ENCODE data around the gene PLTP.
"Not testable (repeated sequence)": the region's sequence is repeated elsewhere in the genome, so short reads cannot be mapped to it uniquely, and the experiment has no call there.

The PLTP gene

DNA sequence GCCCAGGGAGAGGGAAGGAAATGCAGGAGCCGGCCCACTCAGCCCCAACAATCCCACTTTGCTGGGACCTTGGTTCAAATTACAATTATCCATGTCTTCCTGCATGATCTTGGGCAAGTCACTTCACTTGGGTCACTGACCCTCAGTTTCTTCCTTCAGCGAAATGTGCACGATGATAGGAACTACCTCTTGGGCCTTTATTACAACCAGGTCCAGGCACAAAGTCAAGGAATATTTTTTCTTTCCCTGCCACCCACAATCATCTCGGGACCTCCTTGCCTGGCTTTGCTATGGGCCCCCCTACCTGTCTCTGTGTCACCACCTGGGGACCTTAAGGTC, 358 bp upstream of the PLTP start:
- Histone ChIP-seq H3K4me2 (ENCODE audit: low read length) (peak overlapping the region; percentile 78), H3K36me3 (ENCODE audit: insufficient read depth, low read length) (no peaks in the 10 kb centered on the region), H3K4me3 (ENCODE audit: low read length) (peak overlapping the region; percentile 61), H3K27me3 (ENCODE audit: control insufficient read depth, insufficient read depth, low read length) (no peaks in the 10 kb centered on the region), H3K9me3 (replicated peaks; ENCODE audit: low read length) (no peaks in the 10 kb centered on the region), H3K4me1 (ENCODE audit: control insufficient read depth, insufficient read depth, low read length) (peaks cover 19% of the 10 kb centered on the region), H3K9ac (ENCODE audit: low read depth, low read length) (peak overlapping the region; percentile 37)

DNA sequence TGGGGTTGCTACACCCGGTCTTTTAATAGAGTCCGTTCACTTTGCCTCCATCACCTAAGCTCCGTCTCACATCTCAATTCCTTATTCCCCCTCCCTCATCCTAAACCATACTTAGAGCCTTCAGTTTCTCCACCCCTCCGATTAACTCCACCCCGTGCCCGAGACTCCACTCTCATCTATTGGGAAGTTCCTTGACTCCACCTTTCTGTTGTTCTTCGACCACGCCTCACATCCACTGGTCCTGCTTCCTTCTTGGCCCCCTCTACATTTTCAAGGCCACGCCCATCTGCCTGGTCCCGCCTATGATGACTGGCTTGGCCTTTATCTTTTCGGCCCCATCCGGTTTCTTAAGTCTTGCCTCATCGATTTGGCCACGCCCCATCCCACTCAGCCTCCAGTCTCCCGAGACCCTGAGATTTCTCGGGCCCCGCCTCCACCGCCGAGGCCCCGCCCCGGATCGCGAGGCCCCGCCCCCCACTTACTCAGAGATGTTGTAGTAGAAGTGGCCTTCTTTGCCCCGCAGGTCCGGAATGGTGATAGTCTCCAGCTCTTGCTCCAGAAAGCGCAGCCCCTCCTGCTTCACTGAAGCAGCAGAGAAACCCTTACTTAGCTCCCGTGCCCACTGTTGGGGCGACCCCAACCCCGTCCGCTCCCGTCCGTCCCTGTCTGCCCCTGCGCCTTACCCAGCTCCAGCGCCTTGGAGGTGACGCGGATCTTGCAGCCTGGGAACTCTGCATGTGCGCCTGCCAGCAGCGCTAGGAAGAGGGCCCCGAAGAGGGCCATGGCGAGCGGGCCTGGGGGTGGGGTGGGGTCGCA, 1.1 kb downstream of the PLTP start:
- peak overlapping the region; percentile 61 for H3K4me3 ChIP-seq (ENCODE audit: low read length)
- H3K4me2 ChIP-seq (ENCODE audit: low read length), result peak overlapping the region; percentile 78
- H3K27me3 ChIP-seq (ENCODE audit: control insufficient read depth, insufficient read depth, low read length), result no peaks in the 10 kb centered on the region
- H3K36me3 ChIP-seq (ENCODE audit: insufficient read depth, low read length), result no peaks in the 10 kb centered on the region
- no peak overlapping the region for H3K9ac ChIP-seq (ENCODE audit: low read depth, low read length)
- H3K4me1 ChIP-seq (ENCODE audit: control insufficient read depth, insufficient read depth, low read length), result peaks cover 20% of the 10 kb centered on the region
- H3K9me3 ChIP-seq (replicated peaks; ENCODE audit: low read length), result no peaks in the 10 kb centered on the region

DNA sequence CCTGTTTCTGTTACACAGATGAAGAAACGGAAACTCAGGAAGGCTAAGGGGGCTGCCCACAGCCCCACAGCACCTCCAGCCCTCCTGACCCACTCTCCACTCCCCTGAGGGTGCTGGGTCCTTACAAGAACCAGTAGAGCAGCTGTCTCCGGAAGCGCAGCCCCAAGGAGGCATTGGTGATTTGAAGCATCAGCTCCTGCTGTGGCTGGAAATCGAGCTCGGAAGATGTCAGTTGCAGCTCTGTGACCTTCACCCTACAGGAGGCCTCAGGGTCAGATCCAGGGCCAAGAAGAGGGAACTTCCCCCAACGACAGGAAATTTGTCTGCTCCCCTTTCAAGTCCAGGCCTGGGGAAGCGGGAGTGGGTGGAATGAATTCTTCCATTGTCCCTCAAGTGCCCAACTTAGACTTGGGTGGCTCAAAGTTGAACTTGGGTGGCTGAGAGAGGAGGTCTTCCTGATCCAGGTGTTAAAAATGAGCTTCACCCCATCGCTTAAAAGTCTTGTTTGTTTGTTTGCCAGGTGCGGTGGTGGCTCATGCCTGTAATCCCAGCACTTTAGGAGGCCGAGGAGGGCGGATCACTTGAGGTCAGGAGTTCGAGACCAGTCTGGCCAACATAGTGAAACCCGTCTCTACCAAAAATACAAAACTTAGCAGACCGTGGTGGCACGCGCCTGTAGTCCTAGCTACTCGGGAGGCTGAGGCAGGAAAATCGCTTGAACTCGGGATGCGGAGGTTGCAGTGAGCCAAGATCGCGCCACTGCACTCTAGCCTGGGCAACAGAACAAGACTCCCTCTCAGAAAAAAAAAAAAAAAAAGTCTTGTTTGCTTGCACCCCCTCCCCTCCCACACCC, 1.9 kb downstream of the PLTP start:
- Histone ChIP-seq H3K9me3 (replicated peaks; ENCODE audit: low read length) (no peaks in the 10 kb centered on the region), H3K36me3 (ENCODE audit: insufficient read depth, low read length) (no peaks in the 10 kb centered on the region), H3K9ac (ENCODE audit: low read depth, low read length) (no peak overlapping the region), H3K4me3 (ENCODE audit: low read length) (peak overlapping the region; percentile 21), H3K4me2 (ENCODE audit: low read length) (peak overlapping the region; percentile 54), H3K27me3 (ENCODE audit: control insufficient read depth, insufficient read depth, low read length) (no peaks in the 10 kb centered on the region), H3K4me1 (ENCODE audit: control insufficient read depth, insufficient read depth, low read length) (peaks cover 22% of the 10 kb centered on the region)

DNA sequence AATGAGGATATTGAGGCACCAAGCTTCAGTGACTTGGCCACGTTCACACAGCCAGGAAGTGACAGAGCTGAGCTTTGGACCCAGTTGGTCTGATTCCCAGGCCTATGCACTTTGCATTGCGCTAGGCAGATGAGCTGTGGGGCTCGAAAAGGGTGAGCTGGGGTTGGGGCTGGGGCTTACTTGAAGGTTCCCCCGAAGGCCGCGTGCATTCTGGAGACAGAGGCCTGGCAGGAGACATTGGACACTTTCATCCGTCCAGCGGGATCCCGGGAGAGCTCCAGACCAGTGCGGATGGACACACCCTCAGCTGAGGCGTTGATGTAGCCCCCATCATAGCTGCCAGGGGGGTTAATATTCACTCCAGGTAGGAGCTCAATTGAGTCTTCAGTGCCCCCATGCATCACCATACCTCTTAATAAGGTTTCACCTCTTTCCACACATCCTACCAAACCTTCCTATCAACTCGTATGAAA, 2.6 kb downstream of the PLTP start:
- Histone ChIP-seq H3K27me3 (ENCODE audit: control insufficient read depth, insufficient read depth, low read length) (no peaks in the 10 kb centered on the region), H3K4me2 (ENCODE audit: low read length) (no peak overlapping the region), H3K36me3 (ENCODE audit: insufficient read depth, low read length) (no peaks in the 10 kb centered on the region), H3K9ac (ENCODE audit: low read depth, low read length) (no peak overlapping the region), H3K4me3 (ENCODE audit: low read length) (no peak overlapping the region), H3K9me3 (replicated peaks; ENCODE audit: low read length) (no peaks in the 10 kb centered on the region), H3K4me1 (ENCODE audit: control insufficient read depth, insufficient read depth, low read length) (peaks cover 22% of the 10 kb centered on the region)

DNA sequence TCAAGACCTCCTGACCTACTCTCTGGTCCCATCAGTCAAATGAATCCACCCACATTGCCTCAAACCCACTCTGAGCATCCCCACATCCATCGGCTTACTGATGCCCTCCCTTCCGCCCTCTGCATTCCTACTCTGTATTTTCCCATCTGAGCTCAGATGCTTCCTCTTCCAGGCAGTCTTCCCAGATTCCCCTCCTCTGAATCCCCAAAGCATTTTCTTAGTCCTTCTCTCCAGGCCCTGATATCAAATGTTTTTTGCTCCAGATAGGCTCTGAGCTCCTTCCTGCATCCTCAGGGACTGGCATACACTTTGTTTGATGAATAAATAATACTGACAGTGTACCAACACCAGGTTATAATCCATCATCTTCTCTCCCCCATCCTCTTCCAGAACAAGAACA, 3.9 kb downstream of the PLTP start:
- Histone ChIP-seq H3K9me3 (replicated peaks; ENCODE audit: low read length) (no peaks in the 10 kb centered on the region), H3K36me3 (ENCODE audit: insufficient read depth, low read length) (no peaks in the 10 kb centered on the region), H3K4me3 (ENCODE audit: low read length) (no peak overlapping the region), H3K27me3 (ENCODE audit: control insufficient read depth, insufficient read depth, low read length) (no peaks in the 10 kb centered on the region), H3K4me2 (ENCODE audit: low read length) (no peak overlapping the region), H3K9ac (ENCODE audit: low read depth, low read length) (no peak overlapping the region), H3K4me1 (ENCODE audit: control insufficient read depth, insufficient read depth, low read length) (peaks cover 22% of the 10 kb centered on the region)

DNA sequence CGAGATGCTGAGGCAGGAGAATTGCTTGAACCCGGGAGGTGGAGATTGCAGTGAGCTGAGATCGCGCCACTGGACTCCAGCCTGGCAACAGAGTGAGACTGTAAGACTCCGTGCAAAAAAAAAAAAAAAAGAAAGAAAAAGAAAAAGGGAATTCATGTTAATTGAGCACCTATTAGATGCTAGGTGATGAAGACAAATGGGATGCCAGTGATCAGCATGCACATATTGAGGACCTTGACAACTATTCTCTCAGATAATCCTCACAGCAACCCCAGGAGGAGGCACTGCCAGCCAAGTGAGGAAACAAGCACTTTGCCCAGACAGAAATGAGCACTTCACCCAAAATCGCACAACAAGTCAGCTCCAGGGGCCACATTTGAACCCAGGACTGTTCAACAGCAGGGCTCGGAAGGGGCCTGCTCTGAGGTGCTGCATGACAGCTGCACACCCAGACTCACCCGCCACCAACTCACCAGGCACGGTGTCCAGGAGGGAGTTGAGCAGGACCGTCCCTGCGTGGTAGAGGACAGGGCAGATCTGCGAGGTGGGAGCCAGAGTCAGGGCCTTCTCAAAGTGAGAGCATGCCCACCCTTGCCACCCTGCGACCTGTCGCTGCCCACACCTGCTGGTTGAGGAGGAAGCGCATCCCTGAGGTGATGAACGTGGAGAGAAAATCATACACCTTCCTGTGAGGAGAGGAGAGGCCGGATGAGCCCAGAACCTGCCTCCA, 4.6 kb downstream of the PLTP start:
- no peak overlapping the region for H3K4me3 ChIP-seq (ENCODE audit: low read length)
- H3K9ac ChIP-seq (ENCODE audit: low read depth, low read length), result no peak overlapping the region
- no peaks in the 10 kb centered on the region for H3K9me3 ChIP-seq (replicated peaks; ENCODE audit: low read length)
- H3K4me1 ChIP-seq (ENCODE audit: control insufficient read depth, insufficient read depth, low read length), result peaks cover 20% of the 10 kb centered on the region
- no peaks in the 10 kb centered on the region for H3K27me3 ChIP-seq (ENCODE audit: control insufficient read depth, insufficient read depth, low read length)
- H3K4me2 ChIP-seq (ENCODE audit: low read length), result no peak overlapping the region
- no peaks in the 10 kb centered on the region for H3K36me3 ChIP-seq (ENCODE audit: insufficient read depth, low read length)

DNA sequence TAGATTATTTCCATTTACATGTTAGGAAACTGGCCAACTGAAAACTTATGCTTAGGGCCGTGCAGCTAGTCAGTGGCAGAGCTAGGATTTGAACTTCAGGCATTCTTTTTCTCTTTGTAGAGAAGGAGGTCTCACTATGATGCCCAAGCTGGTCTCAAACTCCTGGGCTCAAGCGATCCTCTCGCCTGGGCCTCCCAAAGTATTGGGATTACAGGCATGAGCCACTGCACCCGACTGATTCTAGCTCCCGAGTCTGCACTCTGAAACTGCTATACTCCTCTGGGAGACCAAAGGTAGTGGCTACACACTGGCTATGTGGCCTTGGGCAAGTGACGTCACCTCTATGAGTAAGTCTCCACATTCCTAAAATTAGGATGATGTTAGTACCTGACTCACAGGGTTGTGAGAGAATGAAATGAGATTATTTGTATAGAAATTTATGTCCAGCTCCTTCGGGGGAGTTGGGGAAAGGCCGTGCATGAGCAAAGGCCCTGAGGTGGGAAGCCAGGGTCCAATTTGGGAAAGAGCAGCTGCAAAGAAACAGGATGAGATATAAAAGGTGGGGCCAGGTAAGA, 6.4 kb downstream of the PLTP start:
- Histone ChIP-seq H3K27me3 (ENCODE audit: control insufficient read depth, insufficient read depth, low read length) (no peaks in the 10 kb centered on the region), H3K9ac (ENCODE audit: low read depth, low read length) (no peak overlapping the region), H3K36me3 (ENCODE audit: insufficient read depth, low read length) (no peaks in the 10 kb centered on the region), H3K4me1 (ENCODE audit: control insufficient read depth, insufficient read depth, low read length) (peaks cover 5% of the 10 kb centered on the region), H3K4me3 (ENCODE audit: low read length) (no peak overlapping the region), H3K4me2 (ENCODE audit: low read length) (no peak overlapping the region), H3K9me3 (replicated peaks; ENCODE audit: low read length) (no peaks in the 10 kb centered on the region)

DNA sequence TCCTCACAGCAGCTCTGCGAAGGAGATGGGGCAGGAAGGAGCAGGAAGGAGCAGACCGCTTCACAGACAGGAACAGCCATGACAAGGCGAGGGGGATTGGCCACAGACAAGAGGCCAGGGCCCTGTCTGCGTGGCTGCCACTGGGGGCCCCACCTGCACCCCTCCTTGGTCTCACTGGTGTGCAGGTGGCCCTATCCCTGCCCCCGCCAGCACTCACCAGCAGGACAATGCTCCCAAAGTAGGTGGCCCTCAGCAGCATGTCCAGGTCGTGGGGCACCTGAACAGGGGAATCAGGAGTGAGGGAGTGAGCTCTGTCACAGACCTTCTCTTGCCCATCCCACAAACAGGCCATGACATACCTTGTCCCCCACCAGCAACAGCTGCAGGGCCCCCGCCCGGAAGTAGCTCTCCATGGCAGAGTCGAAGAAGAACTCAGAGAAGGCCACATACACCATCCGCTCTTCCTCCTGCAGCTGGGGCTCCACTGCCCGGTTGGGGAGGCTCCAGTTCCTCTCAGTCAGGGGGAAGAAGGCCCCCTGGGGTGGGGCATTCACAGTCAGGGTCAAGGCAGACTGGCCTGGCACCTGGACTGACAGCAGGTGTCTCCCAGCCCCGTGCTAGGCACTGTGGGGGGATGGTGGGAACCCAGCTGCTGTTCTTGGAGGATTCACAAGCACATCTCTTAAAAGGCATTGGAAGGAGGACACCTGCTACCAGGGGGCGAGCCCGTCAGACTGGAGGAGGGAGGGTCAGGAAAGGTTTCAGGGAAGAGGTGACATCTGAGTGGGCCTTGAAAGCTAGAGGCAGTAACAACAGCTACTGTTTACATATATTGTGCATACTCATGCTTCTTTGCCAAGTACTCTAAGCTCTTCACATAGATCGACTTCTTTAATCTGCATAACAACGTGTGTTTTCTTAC, 7.1 kb downstream of the PLTP start:
- Histone ChIP-seq H3K4me2 (ENCODE audit: low read length) (no peak overlapping the region), H3K27me3 (ENCODE audit: control insufficient read depth, insufficient read depth, low read length) (no peaks in the 10 kb centered on the region), H3K4me3 (ENCODE audit: low read length) (no peak overlapping the region), H3K4me1 (ENCODE audit: control insufficient read depth, insufficient read depth, low read length) (peaks cover 3% of the 10 kb centered on the region), H3K9me3 (replicated peaks; ENCODE audit: low read length) (no peaks in the 10 kb centered on the region), H3K36me3 (ENCODE audit: insufficient read depth, low read length) (no peaks in the 10 kb centered on the region), H3K9ac (ENCODE audit: low read depth, low read length) (no peak overlapping the region)

DNA sequence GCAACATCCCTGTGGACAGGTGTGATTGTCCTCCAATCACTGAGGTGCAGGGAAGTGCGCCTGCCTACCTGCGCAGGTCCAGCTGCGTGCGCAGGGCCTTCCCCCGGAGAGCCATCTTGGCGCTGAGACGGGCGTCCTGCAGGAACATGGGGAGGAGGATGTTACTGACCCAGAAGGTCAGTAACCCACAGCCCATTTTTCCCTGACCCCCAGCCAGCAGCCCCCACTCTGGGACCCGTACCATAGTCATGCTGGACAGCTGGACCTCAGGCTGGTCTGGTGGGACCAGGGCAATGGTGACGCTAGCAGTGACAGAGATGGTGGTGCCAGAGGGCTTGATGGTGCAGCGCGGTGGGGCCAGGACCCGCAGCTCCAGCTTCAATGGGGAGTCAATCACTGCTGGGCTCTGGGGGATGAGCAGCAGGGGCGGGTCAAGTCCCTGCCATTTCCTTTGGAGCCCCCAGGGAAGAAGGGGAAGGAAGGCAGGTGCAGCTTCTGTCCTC, 9.7 kb downstream of the PLTP start:
- Histone ChIP-seq H3K4me2 (ENCODE audit: low read length) (no peak overlapping the region), H3K27me3 (ENCODE audit: control insufficient read depth, insufficient read depth, low read length) (no peaks in the 10 kb centered on the region), H3K9me3 (replicated peaks; ENCODE audit: low read length) (no peaks in the 10 kb centered on the region), H3K4me1 (ENCODE audit: control insufficient read depth, insufficient read depth, low read length) (peaks cover 3% of the 10 kb centered on the region), H3K4me3 (ENCODE audit: low read length) (no peak overlapping the region), H3K36me3 (ENCODE audit: insufficient read depth, low read length) (peaks cover 19% of the 10 kb centered on the region), H3K9ac (ENCODE audit: low read depth, low read length) (no peak overlapping the region)

DNA sequence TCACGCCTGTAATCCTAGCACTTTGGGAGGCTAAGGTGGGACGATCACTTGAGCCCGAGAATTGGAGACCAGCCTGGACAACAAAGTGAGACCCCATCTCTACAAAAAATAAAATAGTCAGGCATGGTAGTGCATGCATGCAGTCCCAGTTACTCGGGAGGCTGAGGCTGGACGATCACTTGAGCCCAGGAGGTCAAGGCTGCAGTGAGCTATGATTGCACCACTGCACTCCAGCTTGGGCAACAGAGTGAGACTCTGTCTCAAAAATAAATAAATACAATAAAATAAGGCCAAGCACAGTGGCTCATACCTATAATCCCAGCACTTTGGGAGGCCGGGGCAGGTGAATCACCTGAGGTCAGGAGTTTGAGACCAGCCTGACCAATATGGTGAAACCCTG, 10.6 kb downstream of the PLTP start:
- H3K9me3 ChIP-seq (replicated peaks; ENCODE audit: low read length); H3K4me1 ChIP-seq (ENCODE audit: control insufficient read depth, insufficient read depth, low read length); H3K9ac ChIP-seq (ENCODE audit: low read depth, low read length); H3K4me3 ChIP-seq (ENCODE audit: low read length); H3K27me3 ChIP-seq (ENCODE audit: control insufficient read depth, insufficient read depth, low read length); H3K4me2 ChIP-seq (ENCODE audit: low read length): not testable (repeated sequence)
- H3K36me3 ChIP-seq (ENCODE audit: insufficient read depth, low read length), result peaks cover 26% of the 10 kb centered on the region
